Peyer's patch (tissue), 4 donors: ENCODE data around the gene HMGCL. TPM values are rescaled to one million over a fixed set of nuclear protein-coding genes. Genes with fewer than 3 reads are reported as not detected.

Source experiments
- DNase-seq, 3 donors: peaks; one replicate each; pipeline ENCODE4 v3.0.0-alpha.2; 2017 to 2019
- H3K27ac ChIP-seq, 4 donors: fragments of 200-600 bp; sonication (generic); one replicate each; pipeline ENCODE4 v1.5.1; 2016 to 2019
- H3K27me3 ChIP-seq, 2 donors: fragments of 200-600 bp; sonication (generic); one replicate each; pipeline ENCODE4 v1.5.1; 2019
- H3K36me3 ChIP-seq, 3 donors: fragments of 200-600 bp; sonication (generic); one replicate each; pipeline ENCODE4 v1.5.1; 2016 to 2019
- H3K4me1 ChIP-seq, 4 donors: fragments of 200-600 bp; sonication (generic); one replicate each; pipeline ENCODE4 v1.5.1; 2016 to 2019
- H3K4me3 ChIP-seq, 4 donors: fragments of 200-600 bp; sonication (generic); 1 replicate in 3 of 4; 2 replicates in 1 of 4; pipeline ENCODE4 v1.5.1; 2016 to 2019; ENCODE audit warnings: mild to moderate bottlenecking in 1 of 4
- H3K9me3 ChIP-seq, 4 donors: fragments of 200-600 bp; sonication (generic); one replicate each; pipeline ENCODE4 v1.5.1; 2016 to 2019; ENCODE audit warnings: mild to moderate bottlenecking in 1 of 4
- CTCF ChIP-seq, 6 experiments: fragments of 450-650 bp in 4 of 6; fragments of 200-600 bp in 2 of 6; sonication (generic) in 1 of 6; IDR thresholded peaks; one replicate each; pipeline ENCODE4 v1.5.1; 2017 to 2019; ENCODE audit warnings: antibody characterized with exemption in 6 of 6, mild to moderate bottlenecking in 3 of 6, moderate library complexity in 1 of 6
- POLR2A ChIP-seq, 2 donors: fragments of 450-650 bp; IDR thresholded peaks; one replicate each; pipeline ENCODE4 v1.5.1; 2017; ENCODE audit warnings: antibody characterized with exemption in 2 of 2, mild to moderate bottlenecking in 2 of 2, moderate library complexity in 2 of 2
- total RNA-seq, 4 donors: library from RNA; depleted of rRNA; stranded (reverse); fragments of >200 nt; gene quantifications; one replicate each; pipeline ENCODE4 v1.1.0, GENCODE V29; 2016

Gene HMGCL
- total RNA-seq, 4 donors from 2014 or later, result 24.8 to 74.3 (median 64.6) TPM

DNA sequence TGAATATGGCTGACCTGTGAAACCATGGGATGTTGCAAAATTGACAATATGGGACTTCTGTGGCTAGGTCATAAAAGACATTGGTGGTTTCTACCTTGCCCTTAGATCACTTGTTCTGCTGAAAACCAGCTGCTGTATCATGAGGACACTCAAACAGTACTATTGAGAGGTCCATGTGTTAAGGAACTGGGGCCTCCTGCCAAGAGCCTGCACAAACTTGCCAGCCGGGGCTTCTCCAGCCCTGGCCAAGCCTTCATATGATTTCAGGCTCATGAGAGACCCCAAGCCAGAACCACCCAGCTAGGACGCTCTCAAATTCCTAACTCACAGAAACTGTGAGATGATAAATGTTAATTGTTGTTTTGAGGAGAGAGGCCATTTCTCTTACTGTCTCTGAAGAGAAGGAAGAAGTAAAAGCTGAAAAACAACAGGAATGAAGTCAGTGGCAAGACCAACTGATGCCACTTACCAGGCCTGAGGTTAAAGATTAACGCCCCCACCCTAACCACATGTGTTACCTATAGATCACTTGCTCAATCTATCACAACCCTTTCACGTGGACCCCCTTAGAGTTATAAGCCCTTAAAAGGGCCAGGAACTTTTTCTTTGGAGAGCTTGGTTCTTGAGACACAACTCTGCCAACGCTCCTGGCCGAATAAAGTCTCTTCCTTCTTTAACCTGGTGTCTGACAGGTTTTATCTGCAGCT, 50.9 kb downstream of the HMGCL start:
- Histone ChIP-seq H3K36me3 (no peaks in the 10 kb centered on the region), H3K9me3 (no peaks in the 10 kb centered on the region), H3K4me1 (peaks cover 0 to 25% (median 0%) of the 10 kb centered on the region in 4 donors), H3K27ac (no peak overlapping the region), H3K4me3 (no peak overlapping the region), H3K27me3 (no peaks in the 10 kb centered on the region)
- no peak for DNase-seq
- no peak for TF ChIP-seq POLR2A (IDR thresholded peaks at IDR 0.05)
- TF ChIP-seq CTCF (IDR thresholded peaks at IDR 0.05), result no peak

DNA sequence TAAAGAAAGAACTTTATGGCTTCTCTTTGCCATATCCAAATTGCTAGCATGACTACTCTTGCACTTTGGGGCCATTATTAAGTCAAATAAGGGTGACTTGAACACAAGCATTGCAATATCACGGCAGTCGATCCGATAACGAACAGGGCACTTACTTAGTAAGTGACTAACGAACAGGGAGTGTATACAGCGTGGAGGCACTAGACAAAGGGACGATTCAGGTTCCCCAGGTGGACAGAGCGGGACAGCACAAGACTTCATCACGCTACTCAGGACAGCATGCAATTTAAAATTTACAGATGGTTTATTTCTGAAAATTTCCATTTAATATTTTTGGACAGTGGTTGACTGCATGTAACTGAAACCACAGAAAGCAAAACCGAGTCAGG, 52.4 kb downstream of the HMGCL start:
- Histone ChIP-seq H3K4me1 (peaks cover 0 to 19% (median 0%) of the 10 kb centered on the region in 4 donors), H3K9me3 (no peaks in the 10 kb centered on the region), H3K4me3 (no peak overlapping the region), H3K36me3 (peaks cover 0 to 4% (median 0%) of the 10 kb centered on the region in 3 donors), H3K27me3 (no peaks in the 10 kb centered on the region), H3K27ac (no peak overlapping the region)
- DNase-seq, result no peak
- TF ChIP-seq POLR2A (IDR thresholded peaks at IDR 0.05) (no peak), CTCF (IDR thresholded peaks at IDR 0.05) (no peak)

- peak; percentile 89 to 96 (median 91) for DNase-seq
- TF ChIP-seq POLR2A (IDR thresholded peaks at IDR 0.05) (no peak), CTCF (IDR thresholded peaks at IDR 0.05) (peak; percentile 80 to 92 (median 86))
- Histone ChIP-seq H3K9me3 (no peaks in the 10 kb centered on the region), H3K4me3 (no peak overlapping the region), H3K36me3 (peaks cover 0 to 4% (median 0%) of the 10 kb centered on the region in 3 donors), H3K4me1 (peaks cover 0 to 15% (median 0%) of the 10 kb centered on the region in 4 donors), H3K27ac (no peak overlapping the region), H3K27me3 (no peaks in the 10 kb centered on the region)
Measured at GRCh38 chr1:23772049-23772853, 53.0 kb downstream of the HMGCL start.

- Histone ChIP-seq H3K27ac (no peak overlapping the region), H3K4me1 (peaks cover 0 to 4% (median 0%) of the 10 kb centered on the region in 4 donors), H3K4me3 (no peak overlapping the region), H3K9me3 (no peaks in the 10 kb centered on the region), H3K27me3 (no peaks in the 10 kb centered on the region), H3K36me3 (peaks cover 0 to 14% (median 0%) of the 10 kb centered on the region in 3 donors)
- no peak for DNase-seq
- TF ChIP-seq POLR2A (IDR thresholded peaks at IDR 0.05), result no peak
- no peak for TF ChIP-seq CTCF (IDR thresholded peaks at IDR 0.05)
Measured at GRCh38 chr1:23768733-23769132, 56.5 kb downstream of the HMGCL start.

- no peaks in the 10 kb centered on the region for H3K4me1 ChIP-seq
- no peak for DNase-seq
- no peak for TF ChIP-seq CTCF (IDR thresholded peaks at IDR 0.05)
- no peak for TF ChIP-seq POLR2A (IDR thresholded peaks at IDR 0.05)
Measured at GRCh38 chr1:23763041-23763577, 62.1 kb downstream of the HMGCL start.

More at GRCh38 chr1:23763041-23763577, 62.1 kb downstream of the HMGCL start:
- no peak overlapping the region for H3K27ac ChIP-seq
- no peaks in the 10 kb centered on the region for H3K27me3 ChIP-seq
- no peaks in the 10 kb centered on the region for H3K9me3 ChIP-seq
- peaks cover 0 to 61% (median 0%) of the 10 kb centered on the region in 3 donors for H3K36me3 ChIP-seq
- H3K4me3 ChIP-seq, result no peak overlapping the region
